ENCODE results near the gene GRID1. TPM values are rescaled to one million over a fixed set of nuclear protein-coding genes. Genes with fewer than 3 reads are reported as not detected.

GRID1 gene
- total RNA-seq, 1 experiment from 2014 or later = 0.07 TPM

DNA sequence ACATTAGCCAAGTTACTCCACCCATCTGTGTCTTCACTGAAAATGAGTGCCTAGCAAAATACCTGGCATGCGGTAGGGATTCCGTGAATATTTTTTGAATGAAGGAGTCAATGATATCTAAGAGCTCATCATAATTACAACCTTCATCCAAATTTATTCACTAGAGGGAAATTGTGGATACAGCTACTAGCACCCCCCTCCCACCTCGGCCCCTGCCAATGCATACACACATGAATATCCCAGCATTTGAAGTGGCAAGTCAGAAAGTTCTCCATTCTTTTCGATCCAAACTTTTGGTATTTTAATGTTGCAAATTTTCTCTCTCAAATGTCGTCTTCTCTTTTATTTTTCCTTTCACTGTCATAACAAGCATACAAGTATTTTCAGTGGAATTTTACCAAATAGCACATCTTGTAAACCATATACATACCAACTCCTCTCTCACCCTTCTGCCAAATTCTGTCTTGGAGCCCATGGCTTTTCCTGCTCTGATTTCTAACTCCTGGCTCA lies 164.3 kb downstream of the GRID1 start:
- H3K36me3 ChIP-seq (ENCODE audit: insufficient read depth, low read length) = no peaks in the 10 kb centered on the region
- H3K79me2 ChIP-seq (ENCODE audit: low read length) = no peaks in the 10 kb centered on the region
- H3K9ac ChIP-seq (ENCODE audit: low read length) = no peak overlapping the region
- no peak overlapping the region for H3K4me3 ChIP-seq (ENCODE audit: low read length)
- no peaks in the 10 kb centered on the region for H4K20me1 ChIP-seq (ENCODE audit: insufficient read depth, low read depth, low read length)
- no peaks in the 10 kb centered on the region for H3K9me3 ChIP-seq (ENCODE audit: low read length)
- H2AFZ ChIP-seq (ENCODE audit: low read length) = no peak overlapping the region
- DNase-seq = no peak
- H3K9me2 ChIP-seq (replicated peaks; ENCODE audit: insufficient read depth, low read length) = no peaks in the 10 kb centered on the region
- no peaks in the 10 kb centered on the region for H3K27me3 ChIP-seq (ENCODE audit: low read length)
- H3K27ac ChIP-seq (ENCODE audit: low read length) = no peak overlapping the region
- H3K4me2 ChIP-seq (ENCODE audit: low read depth, low read length, poor library complexity, severe bottlenecking) = no peak overlapping the region
- no peaks in the 10 kb centered on the region for H3K4me1 ChIP-seq (ENCODE audit: low read length)

DNA sequence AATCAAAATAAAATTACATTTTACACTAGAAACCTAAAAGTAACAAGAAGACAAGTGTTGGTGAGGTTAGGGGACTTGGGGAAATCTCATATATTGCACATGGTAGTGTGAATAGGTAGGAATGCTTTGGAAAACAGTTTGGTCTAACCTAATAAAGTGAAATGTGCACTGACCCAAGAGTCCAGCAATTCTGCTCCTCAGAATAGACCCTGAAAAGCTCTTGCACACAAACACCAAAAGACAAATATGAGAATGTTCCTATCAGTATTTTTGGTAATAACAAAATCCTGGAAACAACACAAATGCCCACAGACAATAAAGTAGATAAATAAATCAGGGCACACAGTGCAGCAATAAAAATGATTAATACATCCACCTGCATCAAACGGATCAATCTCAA lies 165.7 kb downstream of the GRID1 start:
- no peak for DNase-seq

DNA sequence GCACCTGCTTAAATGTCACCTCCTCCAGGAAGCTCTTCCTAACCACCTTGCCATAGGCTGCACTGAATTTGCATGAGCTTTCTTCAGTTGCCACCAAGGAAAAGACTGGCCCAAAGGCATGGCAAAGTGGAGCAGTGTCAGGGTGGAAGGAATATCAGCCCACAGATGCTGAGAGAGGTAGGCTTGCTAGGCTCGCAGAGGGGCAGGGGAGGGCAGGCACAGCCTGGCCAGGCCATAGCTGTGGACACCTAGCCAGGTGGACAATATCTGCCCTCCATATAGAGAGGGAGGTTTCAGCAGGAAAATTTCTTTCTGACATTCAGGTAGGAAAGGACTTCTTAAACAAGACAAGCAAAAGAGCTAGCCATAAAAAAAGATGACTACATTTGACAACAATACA lies 166.3 kb downstream of the GRID1 start:
- no peaks in the 10 kb centered on the region for H3K9me3 ChIP-seq (ENCODE audit: low read length)
- DNase-seq = no peak
- no peaks in the 10 kb centered on the region for H3K27me3 ChIP-seq (ENCODE audit: low read length)
- no peak overlapping the region for H3K4me2 ChIP-seq (ENCODE audit: low read depth, low read length, poor library complexity, severe bottlenecking)
- no peak overlapping the region for H3K9ac ChIP-seq (ENCODE audit: low read length)
- H3K4me3 ChIP-seq (ENCODE audit: low read length) = no peak overlapping the region
- H3K9me2 ChIP-seq (replicated peaks; ENCODE audit: insufficient read depth, low read length) = no peaks in the 10 kb centered on the region
- no peaks in the 10 kb centered on the region for H3K4me1 ChIP-seq (ENCODE audit: low read length)
- no peak overlapping the region for H3K27ac ChIP-seq (ENCODE audit: low read length)
- H3K79me2 ChIP-seq (ENCODE audit: low read length) = no peaks in the 10 kb centered on the region
- no peaks in the 10 kb centered on the region for H4K20me1 ChIP-seq (ENCODE audit: insufficient read depth, low read depth, low read length)
- no peaks in the 10 kb centered on the region for H3K36me3 ChIP-seq (ENCODE audit: insufficient read depth, low read length)
- H2AFZ ChIP-seq (ENCODE audit: low read length) = no peak overlapping the region

More for the DNA sequence above, 165.7 kb downstream of the GRID1 start:
- Histone ChIP-seq H3K9me2 (replicated peaks; ENCODE audit: insufficient read depth, low read length) (no peaks in the 10 kb centered on the region), H3K36me3 (ENCODE audit: insufficient read depth, low read length) (no peaks in the 10 kb centered on the region), H3K9ac (ENCODE audit: low read length) (no peak overlapping the region), H3K4me2 (ENCODE audit: low read depth, low read length, poor library complexity, severe bottlenecking) (no peak overlapping the region), H2AFZ (ENCODE audit: low read length) (no peak overlapping the region), H3K79me2 (ENCODE audit: low read length) (no peaks in the 10 kb centered on the region), H4K20me1 (ENCODE audit: insufficient read depth, low read depth, low read length) (no peaks in the 10 kb centered on the region), H3K27ac (ENCODE audit: low read length) (no peak overlapping the region), H3K4me1 (ENCODE audit: low read length) (no peaks in the 10 kb centered on the region), H3K27me3 (ENCODE audit: low read length) (no peaks in the 10 kb centered on the region), H3K4me3 (ENCODE audit: low read length) (no peak overlapping the region), H3K9me3 (ENCODE audit: low read length) (no peaks in the 10 kb centered on the region)

DNA sequence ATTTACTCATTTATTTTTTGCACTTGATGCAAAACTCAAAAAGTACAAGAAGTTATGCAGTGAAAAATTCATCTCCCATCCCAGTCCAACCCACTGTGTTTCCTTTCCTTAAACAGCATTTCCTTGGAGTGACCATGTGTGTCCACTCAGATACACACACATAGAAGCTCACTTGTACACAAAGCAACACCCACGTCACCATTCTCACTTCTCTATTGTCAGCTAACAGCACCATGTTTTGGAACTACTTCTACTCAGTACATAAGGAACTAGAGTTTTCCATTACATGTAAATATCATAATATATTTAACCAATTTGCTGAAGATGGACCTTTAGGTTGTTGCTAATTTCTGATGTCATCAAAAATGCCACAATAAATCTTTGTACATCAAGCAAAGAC lies 167.6 kb downstream of the GRID1 start:
- DNase-seq = no peak
- no peak overlapping the region for H3K4me2 ChIP-seq (ENCODE audit: low read depth, low read length, poor library complexity, severe bottlenecking)
- H4K20me1 ChIP-seq (ENCODE audit: insufficient read depth, low read depth, low read length) = no peaks in the 10 kb centered on the region
- H3K79me2 ChIP-seq (ENCODE audit: low read length) = no peaks in the 10 kb centered on the region
- H3K9me3 ChIP-seq (ENCODE audit: low read length) = no peaks in the 10 kb centered on the region
- H3K27me3 ChIP-seq (ENCODE audit: low read length) = no peaks in the 10 kb centered on the region
- no peaks in the 10 kb centered on the region for H3K36me3 ChIP-seq (ENCODE audit: insufficient read depth, low read length)
- H2AFZ ChIP-seq (ENCODE audit: low read length) = no peak overlapping the region
- H3K9me2 ChIP-seq (replicated peaks; ENCODE audit: insufficient read depth, low read length) = no peaks in the 10 kb centered on the region
- H3K9ac ChIP-seq (ENCODE audit: low read length) = no peak overlapping the region
- no peaks in the 10 kb centered on the region for H3K4me1 ChIP-seq (ENCODE audit: low read length)
- no peak overlapping the region for H3K4me3 ChIP-seq (ENCODE audit: low read length)
- no peak overlapping the region for H3K27ac ChIP-seq (ENCODE audit: low read length)

DNA sequence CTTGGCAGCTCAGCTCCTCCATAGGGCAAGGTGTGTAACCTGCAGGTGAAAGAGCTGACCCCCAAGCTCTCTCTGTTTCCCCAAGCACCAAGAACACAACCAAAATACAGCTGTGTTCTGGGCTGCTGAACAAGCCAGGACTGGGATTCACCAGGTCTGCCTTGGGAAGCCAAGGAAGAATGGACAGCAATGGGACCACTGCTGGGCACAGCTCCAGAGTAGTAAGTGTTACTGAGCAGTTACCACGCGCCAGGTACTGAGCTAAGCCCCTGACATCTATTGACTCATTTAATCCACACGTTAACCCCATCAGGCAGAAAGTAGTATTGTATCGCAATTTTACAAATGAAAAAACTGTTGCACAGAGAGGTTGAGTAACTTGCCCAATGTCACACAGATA lies 168.3 kb downstream of the GRID1 start:
- Histone ChIP-seq H3K27ac (ENCODE audit: low read length) (no peak overlapping the region), H2AFZ (ENCODE audit: low read length) (no peak overlapping the region), H3K9me3 (ENCODE audit: low read length) (no peaks in the 10 kb centered on the region), H3K79me2 (ENCODE audit: low read length) (no peaks in the 10 kb centered on the region), H3K4me1 (ENCODE audit: low read length) (peaks cover 4% of the 10 kb centered on the region; the same call in 1 of the 2 replicates), H3K4me2 (ENCODE audit: low read depth, low read length, poor library complexity, severe bottlenecking) (no peak overlapping the region), H3K36me3 (ENCODE audit: insufficient read depth, low read length) (no peaks in the 10 kb centered on the region), H4K20me1 (ENCODE audit: insufficient read depth, low read depth, low read length) (no peaks in the 10 kb centered on the region), H3K9me2 (replicated peaks; ENCODE audit: insufficient read depth, low read length) (no peaks in the 10 kb centered on the region), H3K27me3 (ENCODE audit: low read length) (no peaks in the 10 kb centered on the region), H3K9ac (ENCODE audit: low read length) (no peak overlapping the region), H3K4me3 (ENCODE audit: low read length) (no peak overlapping the region)
- no peak for DNase-seq

DNA sequence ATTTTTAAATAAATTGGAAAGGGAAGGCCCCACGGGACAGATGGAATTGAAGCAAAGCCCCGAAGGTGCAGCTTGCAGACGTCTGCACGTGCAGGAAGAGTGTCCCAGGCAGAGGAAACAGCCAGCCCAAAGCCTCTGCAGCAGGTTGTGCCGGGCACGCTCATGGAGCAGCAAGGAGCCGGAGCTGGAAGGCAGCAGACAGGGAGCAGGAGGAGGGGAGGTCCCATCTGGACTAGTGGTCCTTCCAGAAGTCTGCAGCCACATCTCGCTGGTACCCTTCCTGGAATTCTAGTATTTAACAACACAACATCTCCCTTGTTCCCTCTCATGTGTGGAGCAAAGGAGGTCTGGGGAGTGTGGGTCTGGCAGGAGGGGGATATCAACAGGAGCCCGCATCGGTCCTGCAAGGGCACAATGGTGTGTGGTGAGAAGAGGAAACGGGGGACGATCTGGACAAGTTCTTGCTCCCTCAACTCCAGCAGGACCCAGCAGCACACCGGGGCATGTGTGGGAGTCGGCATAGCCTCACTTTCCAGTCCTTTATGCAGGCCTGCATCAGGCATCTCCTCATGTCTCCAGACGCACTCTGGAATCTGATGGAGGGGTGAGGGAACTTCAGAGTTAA lies 169.3 kb downstream of the GRID1 start:
- Histone ChIP-seq H3K4me2 (ENCODE audit: low read depth, low read length, poor library complexity, severe bottlenecking) (no peak overlapping the region), H3K9ac (ENCODE audit: low read length) (no peak overlapping the region), H3K79me2 (ENCODE audit: low read length) (no peaks in the 10 kb centered on the region), H3K27me3 (ENCODE audit: low read length) (no peaks in the 10 kb centered on the region), H3K9me2 (replicated peaks; ENCODE audit: insufficient read depth, low read length) (no peaks in the 10 kb centered on the region), H3K4me1 (ENCODE audit: low read length) (peaks cover 4% of the 10 kb centered on the region; the same call in 1 of the 2 replicates), H3K4me3 (ENCODE audit: low read length) (no peak overlapping the region), H2AFZ (ENCODE audit: low read length) (no peak overlapping the region), H3K9me3 (ENCODE audit: low read length) (no peaks in the 10 kb centered on the region), H3K36me3 (ENCODE audit: insufficient read depth, low read length) (no peaks in the 10 kb centered on the region), H4K20me1 (ENCODE audit: insufficient read depth, low read depth, low read length) (no peaks in the 10 kb centered on the region), H3K27ac (ENCODE audit: low read length) (no peak overlapping the region)
- DNase-seq = no peak

DNA sequence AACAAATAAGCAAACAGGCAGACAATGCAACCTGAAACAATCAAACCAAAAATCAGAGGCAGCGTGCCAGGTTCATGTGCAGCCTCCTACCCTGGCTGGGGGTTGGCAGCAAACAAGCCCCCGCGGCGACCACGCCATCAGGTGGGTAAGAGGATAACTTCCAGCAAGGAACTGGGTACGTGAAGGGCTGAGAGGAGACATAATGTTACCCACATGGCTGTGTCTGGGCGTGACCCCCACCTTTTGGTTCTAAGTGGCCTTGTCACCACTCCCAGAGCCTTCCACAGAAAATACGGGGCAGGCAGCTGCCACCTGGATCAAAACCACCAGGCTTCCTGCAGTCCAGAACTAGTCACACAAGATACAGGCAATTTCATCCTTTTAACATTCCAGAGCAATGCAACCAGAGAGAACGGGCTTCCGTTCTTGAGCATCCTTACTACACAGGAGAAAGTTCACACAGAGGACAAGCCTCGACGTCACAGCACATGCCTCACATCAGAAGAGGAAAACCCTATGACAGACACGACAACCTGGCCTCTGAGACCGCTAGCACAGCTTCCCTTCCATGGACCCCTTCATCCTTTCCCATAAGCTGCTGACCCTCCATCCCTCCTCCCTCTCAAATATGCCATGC lies 171.0 kb downstream of the GRID1 start:
- DNase-seq = no peak
- H3K27me3 ChIP-seq (ENCODE audit: low read length) = no peaks in the 10 kb centered on the region
- H3K9me2 ChIP-seq (replicated peaks; ENCODE audit: insufficient read depth, low read length) = no peaks in the 10 kb centered on the region
- no peaks in the 10 kb centered on the region for H3K9me3 ChIP-seq (ENCODE audit: low read length)
- H3K9ac ChIP-seq (ENCODE audit: low read length) = no peak overlapping the region
- no peaks in the 10 kb centered on the region for H4K20me1 ChIP-seq (ENCODE audit: insufficient read depth, low read depth, low read length)
- H3K4me1 ChIP-seq (ENCODE audit: low read length) = peaks cover 4% of the 10 kb centered on the region; the same call in 1 of the 2 replicates
- no peak overlapping the region for H3K4me2 ChIP-seq (ENCODE audit: low read depth, low read length, poor library complexity, severe bottlenecking)
- no peak overlapping the region for H2AFZ ChIP-seq (ENCODE audit: low read length)
- no peak overlapping the region for H3K27ac ChIP-seq (ENCODE audit: low read length)
- no peaks in the 10 kb centered on the region for H3K36me3 ChIP-seq (ENCODE audit: insufficient read depth, low read length)
- no peaks in the 10 kb centered on the region for H3K79me2 ChIP-seq (ENCODE audit: low read length)
- H3K4me3 ChIP-seq (ENCODE audit: low read length) = no peak overlapping the region

DNA sequence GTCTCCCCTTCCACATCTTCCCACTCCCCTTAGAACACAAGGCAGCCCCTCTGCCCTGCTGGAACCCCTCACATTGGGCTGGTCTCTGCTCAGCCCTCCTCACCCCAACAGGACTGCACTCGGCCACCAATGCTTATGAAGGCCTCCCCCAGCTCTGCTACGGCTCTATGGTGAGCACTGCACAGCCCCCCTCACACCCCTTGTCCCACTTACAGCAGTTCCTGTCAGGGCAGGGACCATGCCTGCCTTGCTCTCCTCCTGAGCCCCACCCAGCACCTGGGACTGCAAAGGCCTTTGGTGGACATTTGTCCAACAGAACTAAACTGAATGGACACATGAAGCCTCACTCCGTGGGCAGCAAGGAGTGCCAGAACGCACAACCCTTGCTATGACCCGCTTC lies 171.9 kb downstream of the GRID1 start:
- H3K36me3 ChIP-seq (ENCODE audit: insufficient read depth, low read length) = no peaks in the 10 kb centered on the region
- H3K79me2 ChIP-seq (ENCODE audit: low read length) = no peaks in the 10 kb centered on the region
- no peak overlapping the region for H2AFZ ChIP-seq (ENCODE audit: low read length)
- no peak for DNase-seq
- H3K9me2 ChIP-seq (replicated peaks; ENCODE audit: insufficient read depth, low read length) = no peaks in the 10 kb centered on the region
- no peak overlapping the region for H3K9ac ChIP-seq (ENCODE audit: low read length)
- peaks cover 4% of the 10 kb centered on the region; the same call in 1 of the 2 replicates for H3K4me1 ChIP-seq (ENCODE audit: low read length)
- H3K4me3 ChIP-seq (ENCODE audit: low read length) = no peak overlapping the region
- no peaks in the 10 kb centered on the region for H3K9me3 ChIP-seq (ENCODE audit: low read length)
- H3K27me3 ChIP-seq (ENCODE audit: low read length) = no peaks in the 10 kb centered on the region
- H3K27ac ChIP-seq (ENCODE audit: low read length) = no peak overlapping the region
- no peak overlapping the region for H3K4me2 ChIP-seq (ENCODE audit: low read depth, low read length, poor library complexity, severe bottlenecking)
- no peaks in the 10 kb centered on the region for H4K20me1 ChIP-seq (ENCODE audit: insufficient read depth, low read depth, low read length)

Data from Karpas-422 (cell line).